SHP77 (cell line): ENCODE data around the gene DVL2.
"Not testable (repeated sequence)": the region's sequence is repeated elsewhere in the genome, so short reads cannot be mapped to it uniquely, and the experiment has no call there.

ENCODE experiments used
- DNase-seq, 2 experiments: peaks; one replicate each; lab custom pipeline; 2025; lab: John Stamatoyannopoulos, UW

Gene DVL2

DNA sequence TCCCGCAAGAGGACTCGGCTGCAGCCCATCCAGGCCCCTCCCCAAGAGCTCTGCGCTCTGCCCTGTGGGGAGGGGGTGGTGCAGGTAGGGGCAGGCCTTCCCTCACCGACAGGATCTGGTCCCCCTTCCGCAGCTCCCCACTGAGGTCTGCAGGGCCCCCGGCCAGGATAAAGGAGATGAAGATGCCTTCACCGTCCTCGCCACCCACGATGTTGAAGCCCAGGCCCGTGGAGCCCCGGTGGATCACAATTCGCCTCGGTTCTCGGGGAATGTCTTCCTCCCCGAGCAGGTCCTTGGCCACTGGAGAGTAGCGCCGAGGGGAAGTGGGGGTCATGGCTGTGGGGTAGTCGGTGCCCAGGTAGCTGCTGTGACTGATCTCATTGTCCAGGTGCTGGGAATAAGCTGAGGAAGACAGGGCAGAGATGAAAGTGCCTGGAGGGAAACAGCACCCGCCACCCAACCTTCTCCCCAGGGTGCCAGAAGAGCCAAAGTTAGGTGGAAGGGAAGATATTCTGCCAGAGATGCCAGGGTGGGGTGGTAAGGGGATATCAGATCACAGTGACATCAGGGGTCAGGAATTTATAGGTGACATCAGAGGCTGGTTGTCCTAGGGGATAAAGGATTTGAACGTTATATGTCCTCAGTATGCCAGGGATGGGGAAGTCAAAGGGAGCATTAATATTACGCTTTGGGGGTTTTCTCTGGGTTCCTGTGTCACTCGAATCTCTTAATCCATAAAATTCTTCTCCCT, 37.5 kb downstream of the DVL2 start:
- no peak for DNase-seq

GRCh38 chr17:7195971-7196370, 38.3 kb downstream of the DVL2 start:
- DNase-seq, result no peak

- DNase-seq, result no peak
Measured at GRCh38 chr17:7192271-7192937, 41.9 kb downstream of the DVL2 start.

DNA sequence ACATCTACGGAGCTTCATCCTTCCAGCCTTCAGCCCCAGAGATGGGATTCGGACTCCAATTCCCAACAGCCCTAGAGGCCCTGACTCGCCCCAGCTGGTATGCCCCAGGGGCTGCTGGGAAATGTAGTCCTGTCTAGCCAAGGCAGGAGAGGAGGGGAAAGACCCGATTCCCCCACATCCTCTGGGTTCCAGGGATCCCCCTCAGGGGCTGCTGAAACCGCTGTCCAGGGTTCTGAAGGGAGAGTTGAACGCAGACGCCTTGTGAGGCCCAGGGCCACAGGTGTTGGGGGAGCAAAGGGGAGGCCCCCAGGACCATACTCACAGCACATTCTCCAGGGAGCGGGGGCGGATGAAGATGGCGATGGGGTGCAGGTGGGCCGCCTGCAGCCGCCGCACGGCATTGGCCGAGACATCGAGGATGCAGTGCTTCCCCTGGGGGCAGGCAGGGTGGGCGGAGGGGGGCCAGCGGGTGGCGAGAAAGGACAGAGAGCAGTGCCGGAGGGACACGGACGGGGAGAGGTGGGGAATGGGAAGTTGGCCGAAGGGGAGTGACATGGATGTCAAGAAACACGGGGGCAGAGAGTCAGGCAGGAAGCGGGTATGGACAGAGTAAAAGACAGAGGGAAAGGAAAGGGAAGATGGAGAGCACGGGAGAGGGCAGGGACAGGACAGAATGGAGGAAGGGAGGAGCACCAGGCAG, 42.6 kb downstream of the DVL2 start:
- peak; percentile 36 to 52 for DNase-seq

DNA sequence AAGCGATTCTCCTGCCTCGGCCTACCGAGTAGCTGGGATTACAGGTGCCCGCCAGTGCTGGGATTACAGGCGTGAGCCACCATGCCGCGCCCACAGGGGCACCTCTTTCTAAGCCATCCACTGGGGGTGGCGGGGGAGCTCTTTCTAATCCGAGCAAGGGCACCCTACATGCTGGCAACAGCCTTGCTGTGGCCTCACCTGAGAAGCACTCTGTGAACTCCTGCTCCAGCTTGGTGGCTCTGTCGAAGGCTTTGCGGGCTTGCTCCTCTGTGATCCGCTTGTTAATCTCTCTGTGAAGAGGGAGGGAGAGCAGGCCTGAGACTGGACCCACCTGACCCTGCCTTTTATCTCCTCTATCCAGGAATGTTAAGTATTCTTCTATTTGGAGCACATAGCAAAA, 43.2 kb downstream of the DVL2 start:
- DNase-seq, result no peak

GRCh38 chr17:7190276-7190917, 43.9 kb downstream of the DVL2 start:
- no peak for DNase-seq

- DNase-seq, result peak; percentile 20 to 31
Measured at GRCh38 chr17:7186241-7186640, 48.1 kb downstream of the DVL2 start.

DNA sequence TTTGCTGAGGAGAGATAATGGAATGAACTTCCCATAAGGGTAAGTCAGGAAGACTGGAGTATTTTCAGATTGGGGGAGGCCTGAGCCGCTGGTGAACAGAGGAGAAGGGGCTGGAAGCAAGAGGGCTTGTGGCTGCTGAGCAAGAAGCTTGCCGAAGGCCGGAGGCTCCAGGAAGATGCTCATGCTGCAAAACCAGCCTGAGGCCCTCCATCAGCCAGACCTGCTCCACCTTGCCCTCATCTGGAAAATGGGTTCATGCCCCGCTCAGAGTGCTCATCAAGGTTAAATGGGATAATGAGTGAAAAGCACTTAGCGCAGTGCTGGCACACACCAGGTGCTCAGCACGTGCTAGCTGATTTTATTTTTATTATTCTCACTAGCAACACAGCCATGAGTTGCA, 49.7 kb downstream of the DVL2 start:
- no peak for DNase-seq

DNA sequence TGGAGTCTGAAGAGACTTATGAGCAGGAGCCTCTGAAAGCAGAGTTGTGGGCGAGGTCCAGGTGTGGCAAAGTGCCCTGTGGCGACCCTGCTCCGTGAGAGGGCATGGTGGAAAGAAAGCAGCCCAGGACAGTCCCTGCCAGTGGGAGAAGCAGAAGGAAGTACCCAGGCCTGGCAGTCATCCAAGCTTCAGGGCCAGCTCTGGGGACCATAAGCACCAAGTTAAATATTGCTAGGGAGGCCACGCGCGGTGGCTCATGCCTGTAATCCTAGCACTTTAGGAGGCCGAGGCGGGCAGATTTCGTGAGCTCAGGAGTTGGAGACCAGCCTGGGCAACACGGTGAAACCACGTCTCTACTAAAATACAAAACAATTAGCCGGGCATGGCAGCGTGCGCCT, 50.2 kb downstream of the DVL2 start:
- peak; percentile 66 to 83 for DNase-seq

DNA sequence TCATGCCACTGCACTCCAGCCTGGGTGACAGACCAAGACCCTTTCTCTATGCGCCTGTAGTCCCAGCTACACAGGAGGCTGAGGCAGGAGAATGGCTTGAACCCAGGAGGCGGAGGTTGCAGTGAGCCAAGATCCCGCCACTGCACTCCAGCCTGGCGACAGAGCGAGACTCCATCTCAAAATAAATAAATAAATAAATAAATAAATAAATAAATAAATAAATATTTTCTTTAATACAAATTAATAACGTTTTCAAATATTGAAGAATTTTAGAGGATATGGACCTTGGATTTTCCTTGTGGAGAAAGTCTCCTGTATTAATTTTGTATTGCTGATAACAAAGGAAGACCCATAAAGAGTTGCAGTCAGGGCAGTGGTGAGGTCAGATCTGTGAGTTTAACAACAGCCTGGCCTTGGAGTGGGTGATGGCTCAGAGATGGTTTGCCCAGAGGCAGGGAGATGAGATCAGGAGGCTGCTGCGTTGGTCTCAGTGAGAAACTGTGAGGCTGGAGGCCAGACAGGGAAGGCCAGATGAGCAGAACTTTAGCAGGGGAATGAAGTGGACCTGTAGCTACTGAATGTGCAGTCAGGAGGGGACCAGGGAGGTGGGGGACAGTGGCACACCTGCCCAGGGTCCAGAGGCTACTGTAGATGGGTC, 50.8 kb downstream of the DVL2 start:
- DNase-seq, result peak in 1 of 2 experiments; percentile 16

DNA sequence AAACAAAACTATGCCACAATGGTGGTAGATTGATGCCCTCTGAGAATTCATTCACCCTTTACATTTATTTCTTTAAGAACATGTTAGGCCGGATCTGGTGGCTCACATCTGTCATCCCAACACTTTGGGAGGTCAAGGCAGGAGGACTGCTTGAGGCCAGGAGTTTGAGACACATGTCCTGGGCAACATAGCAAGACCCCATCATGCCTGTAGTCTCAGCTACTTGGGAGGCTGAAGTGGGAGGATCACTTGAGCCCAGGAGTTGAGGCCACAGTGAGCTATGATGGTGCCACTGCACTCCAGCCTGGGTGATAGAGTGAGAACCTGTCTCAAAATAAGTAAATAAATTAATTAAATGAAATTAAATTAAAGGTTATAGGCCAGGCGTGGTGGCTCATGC, 52.2 kb downstream of the DVL2 start:
- not testable (repeated sequence) for DNase-seq

- DNase-seq, result no peak
Measured at GRCh38 chr17:7179317-7180254, 54.7 kb downstream of the DVL2 start, which contains the start of gene ASGR1. Gene ASGR1 (minus strand): TSS chr17:7179370. CDS start chr17:7178563, 807 bp downstream.

DNA sequence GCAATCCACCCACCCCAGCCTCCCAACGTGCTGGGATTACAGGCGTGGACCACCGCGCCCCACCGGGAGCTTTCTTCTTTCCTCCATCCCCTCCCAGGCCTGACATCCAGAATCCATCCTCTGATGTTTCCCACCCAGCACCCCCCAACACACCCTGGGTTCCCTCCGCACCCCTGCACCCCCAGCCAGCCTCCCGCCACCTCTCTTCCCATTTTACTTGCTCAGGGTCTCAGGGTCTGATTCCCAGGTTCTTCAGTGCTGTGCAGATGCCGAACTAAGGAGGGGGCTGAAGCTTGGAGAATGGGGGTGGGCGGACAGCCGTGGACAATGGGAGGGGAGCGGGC, 55.4 kb downstream of the DVL2 start:
- no peak for DNase-seq

- DNase-seq, result peak; percentile 38 to 65
Measured at GRCh38 chr17:7177954-7178477, 56.3 kb downstream of the DVL2 start.

DNA sequence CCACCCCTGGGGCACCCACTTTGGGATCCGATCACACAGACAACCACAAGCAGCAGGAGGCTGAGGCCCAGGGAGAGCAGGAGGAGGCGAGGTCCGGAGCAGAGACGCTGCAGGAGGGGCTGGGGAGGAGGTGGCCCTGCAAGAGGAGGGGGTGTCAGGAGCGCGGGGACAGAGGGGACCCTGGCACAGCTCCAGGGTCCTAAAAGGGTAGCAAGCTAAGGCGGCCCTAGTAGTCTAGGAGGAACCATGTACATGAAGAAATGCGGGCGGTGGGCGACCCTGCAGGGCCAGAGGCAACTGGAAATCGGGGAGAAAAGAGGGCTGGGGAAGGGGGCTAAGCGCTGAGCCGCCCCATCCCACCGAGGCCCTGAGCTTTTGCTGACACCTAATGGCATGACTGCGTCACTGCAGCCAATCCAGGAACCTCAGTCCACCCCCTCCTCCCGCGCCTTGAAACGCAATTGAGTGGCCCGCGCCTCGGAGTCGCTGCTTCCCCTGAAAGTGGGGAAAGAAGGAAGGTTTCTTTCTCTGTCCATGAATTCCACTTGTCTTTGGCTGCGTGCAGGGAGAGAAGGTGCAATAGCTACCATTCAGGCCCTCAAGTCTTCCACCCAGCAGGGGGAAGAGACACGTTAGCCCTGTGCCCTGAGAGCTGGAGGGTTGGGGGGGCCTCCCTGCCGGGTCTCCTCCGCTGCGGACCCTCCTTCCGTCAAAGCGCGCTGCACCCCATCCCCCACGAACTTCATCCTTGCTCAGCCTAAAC, 56.9 kb downstream of the DVL2 start:
- peak; percentile 74 to 81 for DNase-seq

GRCh38 chr17:7176841-7177190, 57.5 kb downstream of the DVL2 start:
- peak in 1 of 2 experiments; percentile 10 for DNase-seq

DNA sequence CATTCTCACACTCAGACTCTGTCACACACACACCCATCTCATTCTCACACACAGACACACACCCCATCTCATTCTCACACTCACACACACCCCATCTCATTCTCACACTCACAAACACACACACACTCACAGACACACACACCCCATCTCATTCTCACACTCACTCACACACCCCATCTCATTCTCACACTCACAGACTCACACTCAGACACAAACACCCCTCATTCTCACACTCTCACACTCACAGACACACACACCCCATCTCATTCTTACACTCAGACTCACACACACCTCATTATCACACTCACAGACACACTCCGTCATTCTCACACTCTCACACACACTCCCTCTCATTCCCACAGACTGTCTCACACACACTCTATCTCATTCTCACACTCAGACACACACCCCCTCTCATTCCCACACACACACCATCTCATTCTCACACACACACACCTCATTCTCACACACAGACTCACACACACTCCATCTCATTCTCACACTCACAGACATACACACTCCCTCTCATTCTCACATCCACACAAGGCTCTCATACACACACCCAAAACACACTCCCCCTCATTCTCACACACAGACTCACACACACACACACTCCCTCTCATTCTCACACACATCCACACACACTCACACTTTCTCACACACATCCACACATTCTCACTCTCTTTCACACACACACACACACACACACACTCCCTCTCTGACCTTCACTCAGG, 58.0 kb downstream of the DVL2 start:
- DNase-seq, result no peak
